GM08714 (cell line): ENCODE measurements around the gene P2RY6.
"Not testable (repeated sequence)": the region's sequence is repeated elsewhere in the genome, so short reads cannot be mapped to it uniquely, and the experiment has no call there.

Experiments
- H3K4me3 ChIP-seq: fragments of 200-500 bp; sonication (Bioruptor generic); 2 replicates; pipeline ENCODE4 v1.5.1; 2014; ENCODE audit warnings: mild to moderate bottlenecking, low read length, inconsistent platforms
- ZNF274 ChIP-seq: IDR thresholded peaks from 2 replicates; pipeline ENCODE4 v1.6.1; 2012; ENCODE audit warnings: mild to moderate bottlenecking, low read depth, low read length

The P2RY6 gene

DNA sequence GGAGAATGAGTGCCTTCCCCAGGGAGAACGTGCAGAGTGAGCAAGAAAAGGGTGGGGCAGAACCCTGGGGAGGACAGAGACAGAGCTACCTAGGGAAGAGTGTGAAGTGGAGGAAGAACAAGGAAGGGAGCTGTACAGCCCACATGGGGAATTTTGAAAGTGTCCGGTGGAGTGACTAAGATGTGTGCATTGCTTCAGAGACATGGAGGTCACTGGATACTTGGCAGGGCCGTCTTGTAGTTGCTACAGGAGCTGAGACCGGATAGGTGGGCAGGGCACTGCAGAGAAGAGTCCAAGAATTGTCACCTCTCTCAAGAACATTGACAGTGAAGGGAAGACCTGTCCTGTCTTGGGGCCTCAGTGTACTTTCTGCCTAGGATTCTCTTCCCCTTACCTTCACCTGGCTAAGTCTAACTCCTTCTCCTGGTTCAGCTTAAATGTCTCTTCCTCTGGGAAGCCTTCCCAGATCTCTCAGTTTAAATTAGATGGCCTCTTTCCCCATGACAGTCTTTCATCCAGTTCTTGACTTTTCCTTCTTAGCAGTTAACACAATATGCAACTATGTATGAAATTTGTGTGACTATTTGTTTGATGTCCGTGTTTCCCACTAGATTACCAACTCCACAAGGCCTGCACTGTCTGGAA lies 9.2 kb upstream of the P2RY6 start:
- TF ChIP-seq ZNF274: no peak
- H3K4me3 ChIP-seq: no peak overlapping the region

GRCh38 chr11:73263640-73264039 lies 8.5 kb upstream of the P2RY6 start:
- no peak for TF ChIP-seq ZNF274

GRCh38 chr11:73265278-73265810 lies 6.8 kb upstream of the P2RY6 start:
- H3K4me3 ChIP-seq: no peak overlapping the region
- TF ChIP-seq ZNF274: no peak

More at GRCh38 chr11:73263640-73264039, 8.5 kb upstream of the P2RY6 start:
- no peak overlapping the region for H3K4me3 ChIP-seq

DNA sequence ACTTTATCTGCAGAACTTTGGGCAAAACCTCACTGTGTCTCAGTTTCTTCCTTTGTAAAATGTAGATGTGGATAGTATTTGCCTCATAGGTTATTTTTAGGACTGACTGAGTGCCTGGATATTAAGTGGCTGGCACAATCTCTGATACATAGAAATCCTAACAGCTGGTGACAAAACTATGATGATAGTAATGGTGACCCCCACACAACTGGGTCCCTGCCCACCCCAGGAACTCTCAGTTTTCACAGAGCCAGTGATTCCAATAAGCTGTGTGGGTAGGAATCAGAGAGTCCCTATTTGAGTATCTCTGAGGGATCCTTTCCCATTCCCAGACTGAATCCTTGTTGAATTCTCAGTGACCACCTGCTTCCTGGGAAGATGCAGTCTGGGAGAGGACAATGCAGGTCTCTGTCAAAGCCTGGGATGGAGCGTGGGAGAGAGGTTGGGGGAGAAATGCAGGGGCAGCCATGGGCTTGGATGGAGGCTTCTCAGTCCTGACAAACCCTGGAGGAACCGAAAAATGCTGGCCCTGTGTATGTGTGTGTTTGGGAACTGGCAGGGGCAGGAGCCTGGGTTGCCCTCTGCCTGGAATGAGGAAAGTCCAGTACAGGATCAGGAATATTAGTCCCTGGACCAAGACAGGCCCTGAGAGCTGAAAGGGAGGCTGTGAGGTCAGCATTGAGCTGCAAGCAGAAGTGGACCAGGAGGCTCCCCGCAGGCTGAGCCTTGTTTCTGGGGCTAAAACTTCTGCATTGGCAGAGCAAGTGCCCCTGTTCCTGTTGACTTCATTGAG lies 6.1 kb upstream of the P2RY6 start:
- no peak overlapping the region for H3K4me3 ChIP-seq
- no peak for TF ChIP-seq ZNF274

DNA sequence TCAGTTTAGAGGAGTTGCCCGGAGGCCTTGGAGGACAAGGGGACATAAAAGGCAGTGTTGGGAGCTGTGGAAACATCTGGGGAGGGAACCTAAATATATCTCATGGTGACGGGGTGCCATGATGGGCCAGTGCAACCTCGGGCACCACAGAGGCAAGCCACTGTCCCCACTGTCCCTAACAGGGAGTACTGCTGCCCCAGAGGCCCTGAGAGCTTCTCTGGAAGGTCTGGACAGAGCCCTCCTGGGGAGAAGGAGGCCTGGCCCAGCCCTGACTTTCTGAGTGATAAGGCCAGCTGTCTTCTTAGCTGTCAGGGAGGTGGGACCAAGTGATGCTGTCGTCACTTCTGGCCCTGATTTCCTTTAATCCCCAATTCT lies 5.5 kb upstream of the P2RY6 start:
- H3K4me3 ChIP-seq: no peak overlapping the region
- no peak for TF ChIP-seq ZNF274

GRCh38 chr11:73267122-73267846 lies 4.9 kb upstream of the P2RY6 start:
- H3K4me3 ChIP-seq: no peak overlapping the region
- no peak for TF ChIP-seq ZNF274

DNA sequence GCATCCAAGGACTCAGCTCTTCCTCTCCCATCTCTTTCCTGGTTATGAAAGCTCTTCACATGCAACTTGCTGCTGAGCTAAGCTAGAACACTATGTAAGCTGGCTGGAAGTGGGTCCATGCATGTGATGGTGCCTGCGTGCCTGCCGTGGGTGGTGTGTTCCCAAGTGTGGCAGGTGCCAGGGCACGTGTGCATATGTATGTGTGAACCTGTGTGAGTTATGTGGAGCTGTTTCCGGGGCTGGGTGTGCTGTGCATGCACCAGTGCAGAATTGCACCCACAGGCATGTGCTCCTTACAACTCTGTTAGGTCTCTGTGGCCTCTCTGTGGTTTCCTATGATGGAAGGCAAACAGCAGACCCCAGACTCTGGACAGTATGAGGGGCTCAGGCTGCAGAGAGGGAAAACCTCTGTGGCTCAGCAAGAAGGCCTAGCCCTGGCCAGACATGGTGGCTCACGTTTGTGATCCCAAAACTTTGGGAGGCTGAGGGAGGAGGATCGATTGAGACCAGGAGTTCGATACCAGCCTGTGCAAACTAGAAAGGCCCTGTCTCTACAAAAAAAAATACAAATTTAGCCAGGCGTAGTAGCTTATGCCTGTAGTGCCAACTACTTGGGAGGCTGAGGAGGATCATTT lies 4.1 kb upstream of the P2RY6 start:
- TF ChIP-seq ZNF274: no peak
- no peak overlapping the region for H3K4me3 ChIP-seq

- H3K4me3 ChIP-seq: no peak overlapping the region
- no peak for TF ChIP-seq ZNF274
These were observed 3.4 kb upstream of the P2RY6 start for GRCh38 chr11:73268671-73269271.

DNA sequence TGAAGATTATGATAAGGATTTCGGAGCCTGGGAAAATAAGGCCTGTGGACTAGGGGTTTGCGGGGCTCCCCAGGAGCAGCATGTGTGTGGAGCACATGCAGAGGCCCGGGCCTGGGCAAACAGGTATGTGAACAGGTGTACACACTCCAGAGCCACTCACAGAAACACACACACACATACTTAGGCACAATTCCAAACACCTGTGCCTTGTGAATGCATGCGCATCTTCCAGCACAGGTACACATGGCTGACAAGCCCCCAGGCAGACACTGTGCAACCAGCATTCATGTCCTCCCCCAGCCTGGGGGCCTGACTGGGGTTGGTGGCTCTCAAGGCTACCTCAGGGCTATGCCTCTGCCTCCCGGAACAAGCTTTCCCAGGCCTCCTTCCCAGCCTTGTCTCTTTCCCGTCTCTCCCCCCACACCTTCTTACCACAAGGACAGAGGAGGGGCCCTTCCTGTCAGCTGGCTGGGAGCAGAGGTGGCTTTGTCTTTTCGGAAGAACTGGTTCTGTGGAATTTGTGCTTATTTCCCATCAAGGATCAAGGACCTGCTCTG lies 2.6 kb upstream of the P2RY6 start:
- TF ChIP-seq ZNF274: no peak
- H3K4me3 ChIP-seq: no peak overlapping the region

DNA sequence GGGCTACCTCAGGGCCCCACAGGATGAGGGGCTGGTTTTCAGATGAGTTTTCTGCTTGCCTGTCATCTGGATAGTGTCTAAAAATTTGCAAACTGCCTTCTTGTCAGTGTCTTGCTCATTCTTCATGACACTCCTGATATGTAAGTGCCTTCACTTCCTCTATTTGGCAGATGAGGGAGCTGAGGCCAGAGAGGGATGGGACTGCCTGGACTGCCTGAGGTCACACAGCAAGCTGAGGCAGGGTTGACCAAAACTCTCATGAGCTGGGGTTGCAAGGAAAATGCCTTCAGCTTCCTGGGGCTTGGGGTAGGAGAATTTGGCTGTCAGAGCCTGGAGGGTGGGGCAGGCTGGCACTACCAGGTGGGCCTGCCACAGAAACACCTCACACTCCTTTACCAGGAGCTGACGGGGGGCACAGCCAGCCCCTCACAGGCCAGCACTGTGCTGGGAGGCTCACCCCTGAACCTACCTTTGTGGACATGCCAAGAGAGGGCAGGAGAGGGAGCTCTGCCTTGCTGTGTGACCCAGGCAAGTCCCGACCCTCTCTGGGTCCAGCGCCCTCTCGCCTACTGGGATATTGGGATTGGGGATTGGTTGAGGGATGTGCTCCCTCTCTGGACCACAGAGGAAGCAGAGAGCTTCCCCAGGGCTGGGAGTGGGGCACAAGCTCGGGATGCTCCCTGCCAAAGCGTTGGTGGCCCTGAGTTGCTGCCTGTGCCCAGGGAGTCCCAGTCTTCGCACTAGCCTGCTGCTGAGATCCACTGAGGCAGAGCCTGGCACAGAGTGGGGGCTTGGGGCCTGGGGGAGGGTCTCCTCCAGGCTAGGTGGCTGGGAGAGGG lies 1.9 kb upstream of the P2RY6 start:
- H3K4me3 ChIP-seq: no peak overlapping the region
- TF ChIP-seq ZNF274: no peak

GRCh38 chr11:73270855-73271477 lies 1.2 kb upstream of the P2RY6 start:
- no peak for TF ChIP-seq ZNF274
- no peak overlapping the region for H3K4me3 ChIP-seq

DNA sequence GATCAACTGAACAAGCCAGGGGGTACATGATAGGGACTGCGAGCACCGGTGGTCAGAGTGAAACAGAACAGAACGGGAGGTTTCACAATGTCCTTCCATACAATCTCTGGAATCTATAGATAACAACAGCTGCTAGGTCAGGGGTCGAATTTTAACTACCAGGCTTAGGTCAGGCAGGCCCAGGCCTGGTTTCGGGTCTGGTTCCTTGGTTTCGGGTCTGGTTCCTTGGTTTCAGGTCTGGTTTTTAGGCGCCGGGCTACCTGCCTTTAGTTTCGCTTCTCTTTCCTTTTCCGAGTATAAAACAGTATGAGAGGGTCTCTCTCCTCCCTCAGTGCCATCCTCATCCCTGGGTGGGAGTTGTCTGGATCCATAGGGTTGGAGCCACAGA lies 666 bp upstream of the P2RY6 start:
- not testable (repeated sequence) for H3K4me3 ChIP-seq

- H3K4me3 ChIP-seq: no peak overlapping the region
- TF ChIP-seq ZNF274: no peak
These were observed 521 bp downstream of the P2RY6 start for GRCh38 chr11:73272680-73273038.
